ENCODE data around the gene SMTNL2.
A peak's percentile ranks its signal among the peaks of the same experiment; 100 is the strongest.
"Not testable (repeated sequence)": the region's sequence is repeated elsewhere in the genome, so short reads cannot be mapped to it uniquely, and the experiment has no call there.

Gene SMTNL2

GRCh38 chr17:4590981-4591453 is 6.7 kb downstream of the SMTNL2 start:
- no peak for TF ChIP-seq CTCF (conservative IDR thresholded peaks at IDR 0.05; ENCODE audit: control insufficient read depth, insufficient read depth, low read depth, low read length)
- H3K4me3 ChIP-seq (ENCODE audit: control insufficient read depth, low read depth, low read length), result no peak overlapping the region
- no peak for DNase-seq (ENCODE audit: low read depth)

GRCh38 chr17:4591529-4591928 is 7.2 kb downstream of the SMTNL2 start:
- H3K4me3 ChIP-seq (ENCODE audit: control insufficient read depth, low read depth, low read length), result no peak overlapping the region
- TF ChIP-seq CTCF (conservative IDR thresholded peaks at IDR 0.05; ENCODE audit: control insufficient read depth, insufficient read depth, low read depth, low read length), result no peak
- DNase-seq (ENCODE audit: low read depth), result peak; percentile 49

- TF ChIP-seq CTCF (conservative IDR thresholded peaks at IDR 0.05; ENCODE audit: control insufficient read depth, insufficient read depth, low read depth, low read length), result no peak
- H3K4me3 ChIP-seq (ENCODE audit: control insufficient read depth, low read depth, low read length), result no peak overlapping the region
- no peak for DNase-seq (ENCODE audit: low read depth)
Measured at GRCh38 chr17:4592240-4593005, 8.1 kb downstream of the SMTNL2 start.

- H3K4me3 ChIP-seq (ENCODE audit: control insufficient read depth, low read depth, low read length), result no peak overlapping the region
- no peak for TF ChIP-seq CTCF (conservative IDR thresholded peaks at IDR 0.05; ENCODE audit: control insufficient read depth, insufficient read depth, low read depth, low read length)
- no peak for DNase-seq (ENCODE audit: low read depth)
Measured at GRCh38 chr17:4593021-4593421, 8.7 kb downstream of the SMTNL2 start.

GRCh38 chr17:4594406-4594805 is 10.1 kb downstream of the SMTNL2 start:
- no peak for TF ChIP-seq CTCF (conservative IDR thresholded peaks at IDR 0.05; ENCODE audit: control insufficient read depth, insufficient read depth, low read depth, low read length)
- no peak overlapping the region for H3K4me3 ChIP-seq (ENCODE audit: control insufficient read depth, low read depth, low read length)
- no peak for DNase-seq (ENCODE audit: low read depth)

- no peak overlapping the region for H3K4me3 ChIP-seq (ENCODE audit: control insufficient read depth, low read depth, low read length)
- no peak for TF ChIP-seq CTCF (conservative IDR thresholded peaks at IDR 0.05; ENCODE audit: control insufficient read depth, insufficient read depth, low read depth, low read length)
- no peak for DNase-seq (ENCODE audit: low read depth)
Measured at GRCh38 chr17:4594931-4595684, 10.8 kb downstream of the SMTNL2 start.

- not testable (repeated sequence) for H3K4me3 ChIP-seq (ENCODE audit: control insufficient read depth, low read depth, low read length); DNase-seq (ENCODE audit: low read depth)
Measured at GRCh38 chr17:4595685-4596342, 11.5 kb downstream of the SMTNL2 start.
